Epithelial cell of prostate (primary cell): ENCODE measurements around the gene ZYG11B.
A peak's percentile ranks its signal among the peaks of the same experiment; 100 is the strongest.
"Not testable (repeated sequence)": the region's sequence is repeated elsewhere in the genome, so short reads cannot be mapped to it uniquely, and the experiment has no call there.

Source experiments
- DNase-seq: peaks from one replicate; pipeline ENCODE4 v3.0.0-alpha.2; 2011; ENCODE audit warnings: low read depth, low spot score
- H3K27ac ChIP-seq: fragments of 450-650 bp; 2 replicates; pipeline ENCODE4 v1.5.1; 2017; ENCODE audit warnings: mild to moderate bottlenecking

Gene ZYG11B

DNA sequence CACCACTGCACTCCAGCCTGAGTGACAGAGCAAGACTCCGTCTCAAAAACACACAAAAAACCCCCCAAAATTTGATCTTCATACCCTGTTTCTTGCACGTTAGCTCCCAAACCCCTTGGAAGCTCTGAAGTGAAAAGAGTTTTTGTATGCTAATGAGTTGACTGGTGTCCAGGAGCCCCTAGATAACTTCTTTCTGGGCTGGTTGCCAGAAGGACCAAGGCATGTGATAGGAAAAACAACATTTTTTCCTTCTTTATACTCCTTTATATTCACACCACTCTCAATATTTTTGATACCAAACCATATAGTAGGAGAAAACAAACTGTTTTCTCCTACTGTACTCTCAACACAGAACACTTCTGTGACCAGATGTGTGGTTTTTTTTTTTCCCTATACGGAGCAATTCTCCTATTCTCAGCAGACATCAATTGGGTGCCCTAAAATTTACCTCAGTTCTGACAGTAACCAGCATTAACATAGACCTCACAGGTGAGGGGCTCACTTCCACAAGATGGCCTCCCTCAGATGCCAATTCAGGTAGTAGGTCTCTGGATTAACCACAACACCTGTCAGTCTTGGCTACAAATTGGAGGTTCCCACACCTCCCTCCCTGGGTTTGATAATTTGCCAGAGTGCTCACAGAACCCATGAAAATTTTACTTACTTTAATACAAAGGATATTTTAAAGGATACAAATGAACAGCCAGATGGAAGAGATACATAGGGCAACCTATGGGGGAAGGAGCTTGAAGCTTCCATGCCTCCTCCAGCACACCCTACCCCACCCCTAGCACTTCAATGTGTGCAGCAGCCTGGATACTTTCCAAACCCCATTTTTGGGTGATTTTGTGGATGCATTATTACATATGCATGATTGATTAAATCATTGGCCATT lies 25.6 kb downstream of the ZYG11B start:
- no peak for DNase-seq

DNA sequence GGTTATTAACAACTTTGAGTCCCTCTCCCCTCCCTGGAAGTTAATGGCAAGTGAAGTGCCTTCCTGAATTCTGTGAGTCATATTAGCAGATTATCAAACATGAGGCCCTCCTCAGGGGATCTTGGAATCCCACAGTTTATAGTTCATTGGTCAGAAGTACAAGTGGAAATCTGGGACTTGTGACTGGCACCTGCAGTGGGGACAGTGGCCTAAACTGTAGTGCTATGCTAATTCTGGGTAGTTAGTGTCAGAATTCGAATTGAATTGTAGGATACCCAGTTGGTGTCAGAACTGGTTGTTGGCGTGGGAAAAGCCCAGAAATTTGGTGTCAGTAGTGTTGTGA lies 26.2 kb downstream of the ZYG11B start:
- no peak for DNase-seq
- H3K27ac ChIP-seq, result no peak overlapping the region

More for the DNA sequence above, 25.6 kb downstream of the ZYG11B start:
- no peak overlapping the region for H3K27ac ChIP-seq

DNA sequence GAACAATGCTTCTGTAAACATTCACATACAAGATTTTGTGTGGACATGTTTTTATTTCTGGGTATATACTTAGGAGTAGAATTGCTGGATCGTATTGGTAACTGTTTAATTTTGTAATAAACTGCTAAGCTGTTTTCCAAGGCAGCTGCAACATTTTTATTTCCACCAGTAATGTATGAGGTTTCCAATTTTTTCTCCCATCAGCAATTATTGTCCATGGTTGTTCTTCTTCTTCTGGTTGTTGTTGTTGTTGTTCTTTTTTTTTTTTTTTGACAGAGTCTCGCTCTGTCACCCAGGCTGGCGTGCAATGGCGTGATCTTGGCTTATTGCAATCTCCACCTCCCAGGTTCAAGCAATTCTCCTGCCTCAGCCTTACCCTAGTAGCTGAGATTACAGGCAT lies 26.9 kb downstream of the ZYG11B start:
- no peak for DNase-seq
- H3K27ac ChIP-seq, result no peak overlapping the region

- no peak for DNase-seq
- H3K27ac ChIP-seq, result no peak overlapping the region
Observed at GRCh38 chr1:52756020-52756419, 29.8 kb downstream of the ZYG11B start.

GRCh38 chr1:52759908-52760307 lies 33.7 kb downstream of the ZYG11B start:
- no peak for DNase-seq
- no peak overlapping the region for H3K27ac ChIP-seq

- DNase-seq, result no peak
- no peak overlapping the region for H3K27ac ChIP-seq
Observed at GRCh38 chr1:52767596-52768280, 41.5 kb downstream of the ZYG11B start.

DNA sequence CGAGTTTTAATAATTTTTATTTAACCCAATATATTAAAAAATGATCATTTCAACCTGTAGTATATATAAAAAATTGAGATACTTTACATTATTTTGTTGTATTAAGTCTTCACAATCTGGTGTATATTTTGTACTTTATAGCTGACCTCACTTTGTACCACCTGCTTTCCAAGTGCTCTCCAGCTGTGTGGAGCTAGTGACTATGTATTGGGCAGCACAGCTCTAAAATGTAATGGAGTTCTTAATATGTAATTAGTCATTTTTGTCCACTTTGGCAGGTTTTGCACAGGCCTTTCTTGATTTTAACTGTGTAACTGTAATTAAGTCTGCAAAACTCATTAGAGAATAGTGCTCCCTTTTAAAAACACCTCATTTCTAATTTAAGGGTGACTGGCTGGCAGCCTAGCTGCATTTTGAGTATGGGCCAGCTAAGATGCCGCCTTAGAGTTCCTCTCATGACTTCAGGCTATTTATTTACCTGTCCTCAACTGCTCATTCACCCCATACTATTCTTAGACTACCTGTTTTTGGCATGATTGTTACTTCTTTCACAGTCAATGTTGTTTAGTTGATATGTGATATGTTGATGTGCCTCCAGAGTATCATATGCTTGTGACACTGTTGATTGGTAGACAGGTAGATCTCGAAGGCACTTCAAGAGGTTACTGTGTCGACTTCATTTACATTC lies 43.2 kb downstream of the ZYG11B start:
- H3K27ac ChIP-seq, result no peak overlapping the region
- DNase-seq, result no peak

GRCh38 chr1:52771384-52771783 lies 45.1 kb downstream of the ZYG11B start:
- no peak for DNase-seq
- no peak overlapping the region for H3K27ac ChIP-seq

DNA sequence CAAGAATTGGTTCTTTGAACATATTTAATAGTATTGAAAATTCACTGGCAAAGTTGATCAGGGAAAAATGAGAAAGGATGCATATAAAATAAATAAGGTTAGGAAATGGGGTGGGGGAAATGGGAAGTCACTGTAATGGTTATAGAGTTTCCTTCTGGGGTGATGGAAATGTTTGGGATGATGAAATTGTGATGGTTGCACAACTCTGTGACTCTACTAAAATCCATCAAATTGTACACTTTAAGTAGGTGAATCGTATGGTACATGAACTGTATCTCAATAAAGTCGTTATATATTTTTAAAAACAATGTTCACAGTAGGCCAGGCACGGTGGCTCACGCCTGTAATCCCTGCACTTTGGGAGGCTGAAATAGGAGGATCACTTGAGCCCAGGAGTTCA lies 59.9 kb downstream of the ZYG11B start:
- H3K27ac ChIP-seq, result no peak overlapping the region
- no peak for DNase-seq

DNA sequence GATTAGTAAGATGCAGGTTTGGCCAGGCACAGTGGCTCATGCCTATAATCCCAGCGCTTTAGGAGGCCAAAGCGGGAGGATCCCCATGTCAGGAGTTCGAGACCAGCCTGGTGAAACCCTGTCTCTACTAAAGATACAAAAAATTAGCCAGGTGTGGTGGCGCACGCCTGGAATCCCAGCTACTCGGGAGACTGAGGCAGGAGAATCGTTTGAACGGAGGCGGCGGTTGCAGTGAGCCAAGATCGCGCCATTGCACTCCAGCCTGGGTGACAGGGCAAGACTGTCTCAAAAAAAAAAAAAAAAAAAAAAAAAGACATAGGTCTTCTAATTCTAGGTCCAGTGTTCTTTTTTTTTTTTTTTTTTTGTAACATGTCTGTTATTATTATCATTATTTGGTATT lies 64.2 kb downstream of the ZYG11B start:
- H3K27ac ChIP-seq, DNase-seq: not testable (repeated sequence)

DNA sequence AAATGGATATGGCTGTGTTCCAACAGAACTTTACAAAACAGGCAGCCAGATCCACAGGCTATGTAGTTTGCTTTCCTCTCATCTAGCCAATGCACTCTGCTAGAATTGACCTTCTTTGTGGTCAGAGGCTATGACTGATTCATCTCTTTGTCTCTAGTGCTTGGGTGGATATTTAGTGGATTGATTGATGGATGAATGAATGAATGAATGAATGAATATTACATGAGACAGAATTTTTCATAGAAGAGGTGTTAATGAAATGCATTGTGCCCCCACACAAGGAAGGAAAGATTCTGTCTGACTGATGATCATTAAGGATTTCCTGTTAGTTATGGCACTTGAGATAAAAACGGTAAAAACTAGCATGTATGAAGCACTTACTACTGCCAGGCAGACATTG lies 65.8 kb downstream of the ZYG11B start:
- no peak overlapping the region for H3K27ac ChIP-seq
- no peak for DNase-seq

DNA sequence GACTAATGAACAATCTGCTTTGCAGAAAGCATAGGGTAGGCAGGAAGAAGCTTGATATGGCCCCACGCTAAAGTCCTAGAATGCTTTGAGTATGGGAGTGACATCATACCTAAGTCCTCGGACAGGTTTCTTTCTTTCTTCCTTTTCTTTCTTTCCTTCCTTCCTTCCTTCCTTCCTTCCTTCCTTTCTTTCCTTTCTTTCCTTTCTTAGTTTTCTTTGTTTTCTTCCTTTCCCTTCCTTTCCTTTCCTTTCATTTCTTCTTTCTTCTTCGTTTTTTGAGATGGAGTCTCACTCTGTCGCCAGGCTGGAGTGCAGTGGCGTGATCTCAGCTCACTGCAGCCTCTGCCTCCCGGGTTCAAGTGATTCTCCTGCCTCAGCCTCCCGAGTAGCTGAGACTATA lies 67.5 kb downstream of the ZYG11B start:
- H3K27ac ChIP-seq, DNase-seq: not testable (repeated sequence)

GRCh38 chr1:52795464-52795863 lies 69.2 kb downstream of the ZYG11B start:
- no peak for DNase-seq
- no peak overlapping the region for H3K27ac ChIP-seq

DNA sequence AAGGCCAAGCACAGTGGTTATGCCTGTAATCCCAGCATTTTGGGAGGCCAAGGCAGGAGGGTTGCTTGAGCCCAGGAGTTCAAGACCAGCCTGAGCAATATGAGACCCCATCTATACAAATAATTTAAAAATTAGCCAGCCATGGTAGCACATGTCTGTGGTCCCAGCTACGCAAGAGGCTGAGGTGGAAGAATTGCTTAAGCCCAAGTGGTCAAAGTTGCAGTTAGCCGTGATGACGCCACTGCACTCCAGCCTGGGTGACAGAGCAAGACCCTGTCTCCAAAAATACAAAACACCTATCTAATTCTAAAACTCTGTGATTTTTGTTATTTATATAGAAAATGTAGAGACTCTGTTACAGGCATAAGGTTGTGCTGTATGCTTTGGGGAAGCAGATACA lies 72.1 kb downstream of the ZYG11B start:
- H3K27ac ChIP-seq, result no peak overlapping the region
- no peak for DNase-seq

DNA sequence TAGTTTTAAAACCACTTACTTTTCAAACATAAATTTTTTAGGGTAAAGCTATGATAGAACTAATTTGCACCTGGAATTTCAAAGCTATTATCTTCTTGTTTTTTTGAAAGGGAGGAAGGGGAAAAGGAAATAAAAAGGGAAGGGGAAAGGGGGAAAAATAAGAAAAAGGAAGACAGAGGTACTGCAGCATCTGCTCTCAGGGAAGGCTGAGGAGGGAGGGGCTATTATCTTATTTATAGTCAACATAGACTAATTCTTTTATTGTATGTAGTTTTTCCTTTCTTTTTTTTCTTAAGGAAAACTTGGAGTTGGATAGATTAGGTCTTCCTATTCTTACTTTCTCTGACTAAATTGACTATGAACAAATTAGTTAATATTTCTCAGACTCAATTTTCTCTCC lies 74.8 kb downstream of the ZYG11B start:
- no peak overlapping the region for H3K27ac ChIP-seq
- no peak for DNase-seq

GRCh38 chr1:52804083-52804482 lies 77.8 kb downstream of the ZYG11B start:
- not testable (repeated sequence) for H3K27ac ChIP-seq, DNase-seq

DNA sequence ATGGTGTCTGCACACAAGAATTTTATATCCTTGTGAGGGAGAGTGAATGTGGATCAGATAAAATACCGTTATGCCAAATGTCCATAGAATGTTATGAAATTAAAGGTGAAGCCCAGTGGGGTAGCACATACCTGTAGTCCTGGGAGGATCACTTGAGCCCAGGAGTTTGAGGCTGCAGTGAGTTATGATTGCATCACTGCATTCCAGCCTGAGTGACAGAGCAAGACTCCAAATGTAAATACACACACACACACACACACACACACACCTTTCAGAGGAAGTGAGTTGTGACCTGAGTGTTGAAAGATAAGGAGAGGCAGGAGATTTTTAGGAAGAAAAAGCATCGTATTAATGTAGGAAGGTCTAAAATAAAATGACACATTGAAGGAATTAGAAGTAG lies 88.2 kb downstream of the ZYG11B start:
- peak overlapping the region; percentile 45 for H3K27ac ChIP-seq
- DNase-seq, result peak; percentile 22

DNA sequence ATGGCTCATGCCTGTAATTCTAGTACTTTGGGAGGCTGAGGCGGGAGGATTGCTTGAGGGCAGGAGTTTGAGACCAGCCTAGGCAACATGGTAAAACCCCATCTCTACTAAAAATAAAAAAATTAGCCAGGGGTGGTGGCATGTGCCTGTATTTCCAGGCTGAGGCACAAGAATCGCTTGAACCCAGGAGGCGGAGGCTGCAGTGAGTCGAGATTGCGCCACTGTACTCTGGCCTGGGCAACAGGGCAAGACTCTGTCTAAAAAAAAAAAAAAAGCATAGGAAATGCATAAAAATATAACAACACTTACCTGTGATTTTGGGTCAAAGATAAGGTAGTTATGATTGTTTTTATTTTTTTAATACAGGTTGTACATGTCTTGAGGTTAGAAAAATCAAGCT lies 94.6 kb downstream of the ZYG11B start:
- DNase-seq, H3K27ac ChIP-seq: not testable (repeated sequence)

- no peak for DNase-seq
- H3K27ac ChIP-seq, result no peak overlapping the region
Observed at GRCh38 chr1:52825868-52826267, 99.6 kb downstream of the ZYG11B start.

- DNase-seq, result no peak
- H3K27ac ChIP-seq, result no peak overlapping the region
Observed at GRCh38 chr1:52834798-52835197, 108.5 kb downstream of the ZYG11B start.

DNA sequence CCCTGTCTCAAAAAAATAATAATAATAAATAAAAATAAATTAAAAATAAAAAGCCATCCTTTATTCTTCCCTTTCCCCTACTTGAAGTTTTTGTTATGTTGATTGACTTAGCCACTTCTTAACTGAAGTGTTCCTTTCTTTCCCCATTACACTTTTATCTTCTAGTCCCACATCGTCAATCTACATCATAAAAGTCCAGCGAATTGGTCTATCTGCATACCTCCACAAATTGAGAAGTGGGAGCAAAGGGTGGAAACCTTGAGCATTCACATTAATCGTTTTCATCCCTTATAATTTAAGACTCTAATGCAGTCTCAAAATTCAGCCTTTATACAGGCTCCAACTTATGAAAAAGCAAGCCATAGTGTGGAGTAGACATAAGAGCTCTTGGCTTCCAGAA lies 109.8 kb downstream of the ZYG11B start:
- H3K27ac ChIP-seq, result no peak overlapping the region
- no peak for DNase-seq
